Right lobe of liver (tissue), 6 donors: Measurements from ENCODE around the gene EPHX1. TPM values are rescaled to one million over a fixed set of nuclear protein-coding genes. Genes with fewer than 3 reads are reported as not detected.
"Not testable (repeated sequence)": the region's sequence is repeated elsewhere in the genome, so short reads cannot be mapped to it uniquely, and the experiment has no call there.

Experiments used
- ATAC-seq, 4 donors: fragments of 200-7000 bp; cut with Tn5 transposase; one replicate each; pipeline ENCODE4 v1.9.1; 2020; ENCODE audit warnings: mild to moderate bottlenecking in 4 of 4, moderate library complexity in 4 of 4
- DNase-seq, 3 donors: peaks; one replicate each; pipeline ENCODE4 v3.0.0-alpha.2; 2020
- H3K27ac ChIP-seq, 3 donors: fragments of 200-600 bp; one replicate each; pipeline ENCODE4 v1.8.0; 2022
- H3K27me3 ChIP-seq, 2 donors: fragments of 200-600 bp; one replicate each; pipeline ENCODE4 v1.8.0; 2022
- H3K36me3 ChIP-seq, 4 donors: fragments of 200-600 bp; sonication (generic) in 1 of 4; one replicate each; pipeline versions ENCODE4 v1.5.1 to v1.8.0; 2017 to 2022; ENCODE audit warnings: control low read depth in 1 of 4
- H3K4me1 ChIP-seq, 4 donors: fragments of 200-600 bp; sonication (generic) in 1 of 4; one replicate each; pipeline versions ENCODE4 v1.5.1 to v1.8.0; 2017 to 2022; ENCODE audit warnings: control low read depth in 1 of 4
- H3K4me3 ChIP-seq, 3 donors: fragments of 200-600 bp; one replicate each; pipeline ENCODE4 v1.8.0; 2022
- H3K9me3 ChIP-seq, 4 donors: fragments of 200-600 bp; sonication (generic) in 1 of 4; one replicate each; pipeline versions ENCODE4 v1.5.1 to v1.8.0; 2017 to 2022; ENCODE audit warnings: control low read depth in 1 of 4
- POLR2A ChIP-seq: fragments of 450-650 bp; IDR thresholded peaks from one replicate; pipeline ENCODE4 v1.6.1; 2017; ENCODE audit warnings: antibody characterized with exemption, mild to moderate bottlenecking
- WGBS: methylation state at CpG from one replicate; pipeline ENCODE4 v1.1.6; 2018; ENCODE audit warnings: low coverage, low lambda C conversion rate; ENCODE audit not compliant: insufficient coverage; ENCODE audit errors: missing lambda C conversion rate; 5-methylcytosine and 5-hydroxymethylcytosine counted together
- intact Hi-C, 2 donors: fragments of 100-400 bp; cut with DNase I; formaldehyde crosslinking; loops; one replicate each; pipeline versions ENCODE4 v1.11.2 to v1.14.1; 2022
- long read RNA-seq: library from polyadenylated mRNA; unstranded; transcript quantifications from one replicate; pipeline ENCODE4 v2.0.0, GENCODE V29; 2019
- total RNA-seq, 6 experiments: library from RNA; depleted of rRNA in 2 of 6; stranded (reverse); fragments of >200 nt in 2 of 6; fragmentation: NEBNext Ultra II Directional in 3 of 6; extraction: Animal tissue kit (Norgen Biotek cat#: 25700) in 3 of 6; gene quantifications; one replicate each; pipeline versions ENCODE4 v1.1.0 to v1.2.4, GENCODE V29; 2016 to 2023
- TF ChIP-seq, protein P1 (sequence below), 4 donors: fragments of 200-600 bp in 3 of 4; fragments of 450-650 bp in 1 of 4; IDR thresholded peaks; one replicate each; pipeline versions ENCODE4 v1.5.1 to v1.8.0; 2016 to 2022; ENCODE audit warnings: antibody characterized with exemption in 4 of 4, mild to moderate bottlenecking in 2 of 4
- donor health status: DM: no; HTN: yes; CAD: no.
- donor health status: DM: no; HTN: no; CAD: no.
- donor health status: DM: no; HTN: no; CAD: no.
- donor health status: DM: no; HTN: yes; CAD: no.
- donor health status: DM: no; HTN: yes; CAD: no.

The EPHX1 gene
- 1,000 to 10,000 TPM in 3 of 6 experiments, 100 to 1,000 TPM in 3; 331 to 4,402 (median 1,032) TPM for total RNA-seq
- long read RNA-seq, transcript EPHX1-201 (9 exons, 1,660 nt) = major isoform, 9 of 22 reads
- long read RNA-seq, transcript EPHX1-202 (9 exons, 1,780 nt) = minor isoform, 5 of 22 reads
- long read RNA-seq, partial matches to known transcripts = 4 of 22 reads
- long read RNA-seq, other reads (novel, unspliced or antisense) = 4 of 22 reads

DNA sequence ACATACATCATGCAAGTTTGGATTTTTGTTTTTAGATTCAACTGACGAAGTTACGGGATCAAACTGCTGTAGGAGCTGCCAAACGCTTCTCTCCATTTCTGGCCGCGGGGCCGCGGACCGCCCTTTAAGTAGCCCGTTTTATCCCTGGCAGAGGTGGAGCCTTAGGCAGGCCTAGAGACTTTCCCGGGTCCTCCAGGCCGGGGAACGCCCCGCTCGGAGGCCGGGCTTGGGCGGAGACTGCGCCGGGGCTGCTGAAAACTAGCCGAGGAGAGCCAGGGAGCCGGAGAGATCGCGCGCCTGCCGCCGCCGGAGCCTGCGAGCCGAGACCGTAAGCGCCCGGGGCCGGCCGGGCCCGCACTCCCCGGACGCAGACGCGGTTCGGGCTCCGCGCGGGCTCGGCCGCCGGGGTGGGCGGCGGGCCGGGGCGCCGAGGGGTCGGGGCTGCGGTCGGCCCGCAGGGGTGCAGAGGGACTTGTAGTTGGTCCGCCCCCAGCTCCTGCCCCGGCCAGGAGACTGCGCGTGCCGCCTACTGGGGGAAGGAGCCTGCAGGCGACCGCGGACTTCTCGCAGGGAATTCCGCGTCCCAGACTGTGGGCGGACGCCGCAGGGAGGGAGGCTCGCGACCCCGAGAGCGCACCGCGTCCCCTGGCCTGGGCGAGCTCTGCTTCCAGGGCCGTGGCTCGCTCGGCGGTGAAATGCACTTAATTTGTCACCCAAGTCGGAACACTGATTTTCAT is at the start of gene EPHX1:
Gene EPHX1 (plus strand): TSS at position 283 of the 737 bp plus-strand sequence. CDS start 18,606 bp downstream, outside the sequence.
- Histone ChIP-seq H3K4me1 (peaks cover 0 to 33% (median 19%) of the 10 kb centered on the region in 4 donors), H3K27me3 (no peaks in the 10 kb centered on the region), H3K9me3 (no peaks in the 10 kb centered on the region), H3K36me3 (peaks cover 0 to 4% (median 0%) of the 10 kb centered on the region in 4 donors), H3K27ac (peak within 1 kb of the TSS; percentile 75 to 89 (median 78)), H3K4me3 (peak within 1 kb of the TSS; percentile 70 to 84 (median 76))
- DNase-seq = peak; percentile 93 to 97 (median 96)
- WGBS = 0% methylated on average over 13 of the region's 80 CpGs
- intact Hi-C loops = no loop called here
- ATAC-seq = peak; percentile 66 to 84 (median 74)
- TF ChIP-seq, protein P1, sequence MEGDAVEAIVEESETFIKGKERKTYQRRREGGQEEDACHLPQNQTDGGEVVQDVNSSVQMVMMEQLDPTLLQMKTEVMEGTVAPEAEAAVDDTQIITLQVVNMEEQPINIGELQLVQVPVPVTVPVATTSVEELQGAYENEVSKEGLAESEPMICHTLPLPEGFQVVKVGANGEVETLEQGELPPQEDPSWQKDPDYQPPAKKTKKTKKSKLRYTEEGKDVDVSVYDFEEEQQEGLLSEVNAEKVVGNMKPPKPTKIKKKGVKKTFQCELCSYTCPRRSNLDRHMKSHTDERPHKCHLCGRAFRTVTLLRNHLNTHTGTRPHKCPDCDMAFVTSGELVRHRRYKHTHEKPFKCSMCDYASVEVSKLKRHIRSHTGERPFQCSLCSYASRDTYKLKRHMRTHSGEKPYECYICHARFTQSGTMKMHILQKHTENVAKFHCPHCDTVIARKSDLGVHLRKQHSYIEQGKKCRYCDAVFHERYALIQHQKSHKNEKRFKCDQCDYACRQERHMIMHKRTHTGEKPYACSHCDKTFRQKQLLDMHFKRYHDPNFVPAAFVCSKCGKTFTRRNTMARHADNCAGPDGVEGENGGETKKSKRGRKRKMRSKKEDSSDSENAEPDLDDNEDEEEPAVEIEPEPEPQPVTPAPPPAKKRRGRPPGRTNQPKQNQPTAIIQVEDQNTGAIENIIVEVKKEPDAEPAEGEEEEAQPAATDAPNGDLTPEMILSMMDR (IDR thresholded peaks at IDR 0.05) = peak; percentile 6 to 32 (median 24)
- TF ChIP-seq POLR2A = peak; percentile 99

DNA sequence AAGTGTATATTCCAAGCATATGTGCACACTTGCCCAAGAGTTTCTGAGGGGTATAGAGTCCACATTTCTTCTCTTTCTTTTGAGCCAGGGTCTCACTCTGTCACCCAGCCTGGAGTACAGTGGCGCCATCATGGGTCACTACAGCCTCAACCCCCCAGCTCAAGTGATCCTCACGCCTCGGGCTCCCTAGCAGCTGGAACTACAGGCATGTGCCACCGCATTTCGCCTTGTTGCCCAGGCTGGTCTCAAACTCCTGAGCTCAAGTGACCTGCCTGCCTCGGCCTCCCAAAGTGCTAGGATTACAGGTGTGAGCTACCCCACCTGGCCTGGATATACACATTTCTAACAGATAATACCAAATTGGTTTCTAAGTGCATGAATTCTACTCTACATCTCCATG is 49.4 kb upstream of the EPHX1 start:
- ATAC-seq (no peak), DNase-seq (peak in 1 of 3 donors; percentile 26)
- H3K36me3 ChIP-seq = no peaks in the 10 kb centered on the region
- WGBS = 100% methylated on average over 1 of the region's 6 CpGs
- no peaks in the 10 kb centered on the region for H3K9me3 ChIP-seq
- no peak overlapping the region for H3K27ac ChIP-seq
- intact Hi-C loops = no loop called here
- no peaks in the 10 kb centered on the region for H3K27me3 ChIP-seq
- peaks cover 0 to 4% (median 0%) of the 10 kb centered on the region in 4 donors for H3K4me1 ChIP-seq
- no peak overlapping the region for H3K4me3 ChIP-seq
- TF ChIP-seq, protein P1 (IDR thresholded peaks at IDR 0.05) = no peak
- no peak for TF ChIP-seq POLR2A

DNA sequence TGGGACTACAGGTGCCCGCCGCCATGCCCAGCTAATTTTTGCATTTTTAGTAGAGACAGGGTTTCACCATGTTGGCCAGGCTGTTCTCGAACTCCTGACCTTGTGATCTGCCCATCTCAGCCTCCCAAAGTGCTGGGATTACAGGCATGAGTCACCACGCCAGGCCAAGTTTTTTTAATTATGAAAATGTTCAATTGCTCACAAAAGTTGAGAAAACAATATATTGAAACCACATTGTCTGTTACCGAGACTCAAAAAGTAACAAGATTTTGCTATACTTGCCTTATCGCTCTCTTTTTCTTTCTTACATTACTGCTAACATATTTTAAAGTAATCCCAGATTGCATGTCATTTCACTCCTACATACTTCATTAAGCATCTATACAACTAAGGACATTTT is 48.5 kb upstream of the EPHX1 start:
- H3K27me3 ChIP-seq, H3K9me3 ChIP-seq, intact Hi-C loops, H3K4me3 ChIP-seq, H3K27ac ChIP-seq, H3K36me3 ChIP-seq, ATAC-seq, H3K4me1 ChIP-seq, DNase-seq: not testable (repeated sequence)
- 91% methylated on average over 3 of the region's 6 CpGs for WGBS

DNA sequence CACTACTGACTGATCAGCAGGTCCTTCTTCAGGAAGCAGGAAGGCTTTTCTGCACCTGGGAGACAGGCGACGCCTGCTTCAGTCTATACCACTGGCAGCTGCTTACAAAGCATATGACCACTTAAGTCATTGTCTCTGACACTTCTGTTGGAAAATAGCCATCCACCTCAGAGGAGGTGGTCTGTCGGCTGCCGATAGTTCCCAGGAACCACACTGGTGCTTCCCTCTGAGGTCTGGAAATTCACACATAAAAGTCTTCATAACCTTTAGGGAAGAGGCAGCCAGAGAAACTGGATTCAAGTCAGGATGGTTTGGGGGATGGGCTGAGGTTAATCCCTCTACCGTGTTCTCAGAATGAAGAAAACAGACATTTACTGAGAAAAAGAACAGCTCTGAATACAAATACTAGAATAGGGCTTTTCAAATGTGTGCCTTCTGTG is 47.9 kb upstream of the EPHX1 start:
- 64% methylated on average over 1 of the region's 5 CpGs for WGBS

More for the DNA sequence above, 47.9 kb upstream of the EPHX1 start:
- Histone ChIP-seq H3K27me3 (no peaks in the 10 kb centered on the region), H3K4me3 (no peak overlapping the region), H3K36me3 (no peaks in the 10 kb centered on the region), H3K9me3 (no peaks in the 10 kb centered on the region), H3K27ac (no peak overlapping the region), H3K4me1 (no peaks in the 10 kb centered on the region)
- intact Hi-C loops = no loop called here
- TF ChIP-seq, protein P1 (IDR thresholded peaks at IDR 0.05) = no peak
- TF ChIP-seq POLR2A = no peak
- DNase-seq = peak in 1 of 3 donors; percentile 14
- ATAC-seq = no peak
